Liver (tissue), 9 donors: ENCODE results near the gene ASTN1. TPM values are rescaled to one million over a fixed set of nuclear protein-coding genes. Genes with fewer than 3 reads are reported as not detected.

Source experiments
- DNase-seq: peaks from one replicate; pipeline ENCODE4 v3.0.0-alpha.2; 2017; ENCODE audit warnings: low spot score
- H3K27ac ChIP-seq, 2 donors: one replicate each; pipeline ENCODE4 v1.7.0; 2013; ENCODE audit warnings: inconsistent platforms in 2 of 2, low read length in 2 of 2, control low read depth in 1 of 2, low read depth in 1 of 2, mild to moderate bottlenecking in 1 of 2
- H3K27me3 ChIP-seq, 4 donors: one replicate each; pipeline versions ENCODE4 v1.6.1 to v1.7.0; 2013; ENCODE audit warnings: low read length in 3 of 4, inconsistent platforms in 1 of 4, mild to moderate bottlenecking in 1 of 4, moderate library complexity in 1 of 4; ENCODE audit not compliant: control insufficient read depth in 4 of 4, insufficient read depth in 4 of 4
- H3K36me3 ChIP-seq, 4 donors: one replicate each; pipeline versions ENCODE4 v1.6.1 to v1.7.0; 2013; ENCODE audit warnings: low read length in 3 of 4, mild to moderate bottlenecking in 3 of 4, low read depth in 1 of 4, moderate library complexity in 1 of 4; ENCODE audit not compliant: control insufficient read depth in 4 of 4, insufficient read depth in 3 of 4
- H3K4me1 ChIP-seq, 4 donors: one replicate each; pipeline versions ENCODE4 v1.6.1 to v1.7.0; 2013; ENCODE audit warnings: low read length in 3 of 4, mild to moderate bottlenecking in 3 of 4, moderate library complexity in 1 of 4; ENCODE audit not compliant: control insufficient read depth in 4 of 4, insufficient read depth in 4 of 4
- H3K4me3 ChIP-seq, 3 donors: one replicate each; pipeline versions ENCODE4 v1.6.1 to v1.7.0; 2013; ENCODE audit warnings: low read length in 3 of 3, control low read depth in 1 of 3, low read depth in 1 of 3, mild to moderate bottlenecking in 1 of 3
- H3K9ac ChIP-seq, 2 donors: one replicate each; pipeline ENCODE4 v1.7.0; 2013; ENCODE audit warnings: low read length in 2 of 2, mild to moderate bottlenecking in 2 of 2, moderate library complexity in 2 of 2, control low read depth in 1 of 2, low read depth in 1 of 2
- H3K9me3 ChIP-seq, 4 donors: one replicate each; pipeline versions ENCODE4 v1.6.1 to v1.7.0; 2013; ENCODE audit warnings: low read length in 3 of 4; ENCODE audit not compliant: control insufficient read depth in 4 of 4
- EGR1 ChIP-seq, 2 donors: IDR thresholded peaks; 2 replicates each; pipeline ENCODE4 v1.6.1; 2016 to 2018; ENCODE audit warnings: antibody characterized with exemption in 2 of 2, low read depth in 2 of 2
- FOXA1 ChIP-seq: IDR thresholded peaks from 2 replicates; pipeline ENCODE4 v1.6.1; 2016; ENCODE audit warnings: antibody characterized with exemption
- FOXA2 ChIP-seq: IDR thresholded peaks from 2 replicates; pipeline ENCODE4 v1.6.1; 2016; ENCODE audit warnings: antibody characterized with exemption
- GABPA ChIP-seq, 2 donors: IDR thresholded peaks in 1 of 2; conservative IDR thresholded peaks in 1 of 2; 2 replicates each; pipeline ENCODE4 v1.6.1; 2016; ENCODE audit warnings: antibody characterized with exemption in 2 of 2, mild to moderate bottlenecking in 1 of 2, moderate library complexity in 1 of 2
- HNF4A ChIP-seq, 2 donors: conservative IDR thresholded peaks; 2 replicates each; pipeline ENCODE4 v1.6.1; 2016; ENCODE audit warnings: antibody characterized with exemption in 2 of 2, mild to moderate bottlenecking in 2 of 2
- HNF4G ChIP-seq: IDR thresholded peaks from 2 replicates; pipeline ENCODE4 v1.6.1; 2016; ENCODE audit warnings: antibody characterized with exemption
- JUND ChIP-seq, 2 donors: IDR thresholded peaks; 2 replicates each; pipeline ENCODE4 v1.6.1; 2016; ENCODE audit warnings: antibody characterized with exemption in 2 of 2
- NR2F2 ChIP-seq: IDR thresholded peaks from 2 replicates; pipeline ENCODE4 v1.6.1; 2016; ENCODE audit warnings: antibody characterized with exemption
- RAD21 ChIP-seq, 2 donors: IDR thresholded peaks; 2 replicates each; pipeline ENCODE4 v1.6.1; 2016; ENCODE audit warnings: antibody characterized with exemption in 2 of 2, mild to moderate bottlenecking in 2 of 2
- RXRA ChIP-seq, 2 donors: IDR thresholded peaks; 2 replicates each; pipeline ENCODE4 v1.6.1; 2017 to 2018; ENCODE audit warnings: antibody characterized with exemption in 2 of 2, mild to moderate bottlenecking in 1 of 2
- SP1 ChIP-seq: IDR thresholded peaks from 2 replicates; pipeline ENCODE4 v1.6.1; 2018; ENCODE audit warnings: antibody characterized with exemption, mild to moderate bottlenecking
- TAF1 ChIP-seq: conservative IDR thresholded peaks from 2 replicates; pipeline ENCODE4 v1.6.1; 2016; ENCODE audit warnings: antibody characterized with exemption, mild to moderate bottlenecking
- YY1 ChIP-seq: IDR thresholded peaks from 2 replicates; pipeline ENCODE4 v1.6.1; 2016; ENCODE audit warnings: antibody characterized with exemption, mild to moderate bottlenecking
- WGBS: extraction: QIAGEN DNeasy Blood & Tissue Kit; methylation state at CpG from one replicate; pipeline ENCODE4 v1.1.7; 2013; 5-methylcytosine and 5-hydroxymethylcytosine counted together
- polyA plus RNA-seq, 2 donors: library from polyadenylated mRNA; stranded (reverse) in 1 of 2; unstranded in 1 of 2; fragments of 200-250 nt in 1 of 2; fragments of >200 nt in 1 of 2; fragmentation: Nextera tagmentation in 1 of 2; extraction: Ambion mirVana in 1 of 2; gene quantifications; one replicate each; pipeline versions ENCODE4 v1.2.1 to v1.2.3, GENCODE V29; 2013 to 2015
- total RNA-seq, 2 donors: library from RNA; depleted of rRNA; stranded (reverse); fragments of >200 nt; gene quantifications; one replicate each; pipeline ENCODE4 v1.2.3, GENCODE V29; 2014
- TF ChIP-seq, protein P1 (sequence below): fragments of 150-350 bp; IDR thresholded peaks from 2 replicates; pipeline ENCODE4 v1.5.1; 2017; ENCODE audit warnings: improper control_type of control experiment, low read depth, low read length; ENCODE audit not compliant: missing input control
- TF ChIP-seq, protein P2 (sequence below): IDR thresholded peaks from 2 replicates; pipeline ENCODE4 v1.6.1; 2016; ENCODE audit warnings: antibody characterized with exemption
- TF ChIP-seq, protein P3 (sequence below): IDR thresholded peaks from 2 replicates; pipeline ENCODE4 v1.6.1; 2016; ENCODE audit warnings: antibody characterized with exemption
- TF ChIP-seq, protein P4 (sequence below): IDR thresholded peaks from 2 replicates; pipeline ENCODE4 v1.6.1; 2016; ENCODE audit warnings: antibody characterized with exemption
- TF ChIP-seq, protein P5 (sequence below): IDR thresholded peaks from 2 replicates; pipeline ENCODE4 v1.6.1; 2016; ENCODE audit warnings: antibody characterized with exemption, mild to moderate bottlenecking
- donor health status: healthy.
- donor health status: healthy.
- donor health status: healthy.
- donor health status: healthy.
- donor health status: healthy.

Gene ASTN1
- total and polyA plus RNA-seq, 4 donors, result 0.10 to 0.28 (median 0.18) TPM

DNA sequence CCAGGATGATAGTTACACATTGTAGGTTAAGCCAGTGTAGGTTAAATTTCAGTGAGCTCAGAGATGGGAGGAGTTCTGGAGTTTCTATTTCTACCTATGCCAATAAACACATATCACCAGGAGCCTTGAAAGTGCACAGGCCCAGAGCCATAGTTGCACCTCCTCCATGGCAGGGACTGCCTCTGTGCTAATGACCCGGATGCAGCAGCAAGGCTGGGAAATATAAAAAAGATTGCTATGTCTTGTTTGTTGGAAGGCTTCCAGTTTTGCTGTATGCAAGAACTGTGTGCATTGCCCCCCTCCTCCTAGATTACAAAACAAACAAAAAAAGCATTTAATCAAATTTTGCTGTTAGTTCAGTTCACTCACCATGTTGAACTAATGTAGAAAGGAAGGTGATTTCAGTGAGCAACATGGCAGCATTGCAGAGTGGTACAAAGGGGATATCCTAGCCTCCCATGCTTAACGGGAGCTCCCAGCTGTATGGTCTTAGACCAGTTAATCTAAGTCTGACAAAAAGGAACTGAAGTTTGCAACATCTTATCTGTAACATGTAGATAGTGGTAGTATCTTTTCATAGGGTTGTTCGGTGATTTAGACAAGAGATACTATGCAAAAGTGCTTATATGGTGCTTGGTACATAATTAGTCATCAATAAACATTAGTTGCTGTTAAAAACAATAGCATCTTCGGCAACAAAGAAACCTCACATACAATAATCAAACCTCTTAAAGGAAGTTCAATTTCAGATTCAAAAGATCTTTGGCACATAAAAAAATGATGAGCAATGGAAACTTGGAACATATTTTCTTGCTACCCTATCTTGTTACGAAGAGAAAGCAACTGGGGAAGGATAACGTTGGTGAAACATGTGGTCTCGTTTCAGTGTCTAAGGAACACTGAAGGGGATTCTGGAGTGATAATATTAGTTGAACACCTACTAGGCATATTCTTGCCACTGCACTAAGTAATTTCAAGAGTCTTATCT, 309.5 kb downstream of the ASTN1 start:
- TF ChIP-seq YY1 (no peak), EGR1 (IDR thresholded peaks at IDR 0.05; ENCODE audit: low read depth in 2 of 2) (no peak), NR2F2 (no peak), HNF4G (no peak), RXRA (IDR thresholded peaks at IDR 0.05) (no peak), FOXA2 (no peak), GABPA (IDR thresholded peaks at IDR 0.05 in 1 of 2, conservative IDR thresholded peaks at IDR 0.05 in 1 of 2) (no peak), RAD21 (IDR thresholded peaks at IDR 0.05) (no peak)
- TF ChIP-seq, protein P1, sequence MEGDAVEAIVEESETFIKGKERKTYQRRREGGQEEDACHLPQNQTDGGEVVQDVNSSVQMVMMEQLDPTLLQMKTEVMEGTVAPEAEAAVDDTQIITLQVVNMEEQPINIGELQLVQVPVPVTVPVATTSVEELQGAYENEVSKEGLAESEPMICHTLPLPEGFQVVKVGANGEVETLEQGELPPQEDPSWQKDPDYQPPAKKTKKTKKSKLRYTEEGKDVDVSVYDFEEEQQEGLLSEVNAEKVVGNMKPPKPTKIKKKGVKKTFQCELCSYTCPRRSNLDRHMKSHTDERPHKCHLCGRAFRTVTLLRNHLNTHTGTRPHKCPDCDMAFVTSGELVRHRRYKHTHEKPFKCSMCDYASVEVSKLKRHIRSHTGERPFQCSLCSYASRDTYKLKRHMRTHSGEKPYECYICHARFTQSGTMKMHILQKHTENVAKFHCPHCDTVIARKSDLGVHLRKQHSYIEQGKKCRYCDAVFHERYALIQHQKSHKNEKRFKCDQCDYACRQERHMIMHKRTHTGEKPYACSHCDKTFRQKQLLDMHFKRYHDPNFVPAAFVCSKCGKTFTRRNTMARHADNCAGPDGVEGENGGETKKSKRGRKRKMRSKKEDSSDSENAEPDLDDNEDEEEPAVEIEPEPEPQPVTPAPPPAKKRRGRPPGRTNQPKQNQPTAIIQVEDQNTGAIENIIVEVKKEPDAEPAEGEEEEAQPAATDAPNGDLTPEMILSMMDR, result no peak
- TF ChIP-seq, protein P2, sequence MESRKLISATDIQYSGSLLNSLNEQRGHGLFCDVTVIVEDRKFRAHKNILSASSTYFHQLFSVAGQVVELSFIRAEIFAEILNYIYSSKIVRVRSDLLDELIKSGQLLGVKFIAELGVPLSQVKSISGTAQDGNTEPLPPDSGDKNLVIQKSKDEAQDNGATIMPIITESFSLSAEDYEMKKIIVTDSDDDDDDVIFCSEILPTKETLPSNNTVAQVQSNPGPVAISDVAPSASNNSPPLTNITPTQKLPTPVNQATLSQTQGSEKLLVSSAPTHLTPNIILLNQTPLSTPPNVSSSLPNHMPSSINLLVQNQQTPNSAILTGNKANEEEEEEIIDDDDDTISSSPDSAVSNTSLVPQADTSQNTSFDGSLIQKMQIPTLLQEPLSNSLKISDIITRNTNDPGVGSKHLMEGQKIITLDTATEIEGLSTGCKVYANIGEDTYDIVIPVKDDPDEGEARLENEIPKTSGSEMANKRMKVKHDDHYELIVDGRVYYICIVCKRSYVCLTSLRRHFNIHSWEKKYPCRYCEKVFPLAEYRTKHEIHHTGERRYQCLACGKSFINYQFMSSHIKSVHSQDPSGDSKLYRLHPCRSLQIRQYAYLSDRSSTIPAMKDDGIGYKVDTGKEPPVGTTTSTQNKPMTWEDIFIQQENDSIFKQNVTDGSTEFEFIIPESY, result no peak
- TF ChIP-seq, protein P3, sequence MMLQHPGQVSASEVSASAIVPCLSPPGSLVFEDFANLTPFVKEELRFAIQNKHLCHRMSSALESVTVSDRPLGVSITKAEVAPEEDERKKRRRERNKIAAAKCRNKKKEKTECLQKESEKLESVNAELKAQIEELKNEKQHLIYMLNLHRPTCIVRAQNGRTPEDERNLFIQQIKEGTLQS, result no peak
- TF ChIP-seq, protein P4, sequence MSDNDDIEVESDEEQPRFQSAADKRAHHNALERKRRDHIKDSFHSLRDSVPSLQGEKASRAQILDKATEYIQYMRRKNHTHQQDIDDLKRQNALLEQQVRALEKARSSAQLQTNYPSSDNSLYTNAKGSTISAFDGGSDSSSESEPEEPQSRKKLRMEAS, result no peak
- Histone ChIP-seq H3K4me3 (no peak overlapping the region), H3K27ac (no peak overlapping the region), H3K36me3 (no peaks in the 10 kb centered on the region), H3K27me3 (no peaks in the 10 kb centered on the region), H3K9ac (no peak overlapping the region), H3K4me1 (no peaks in the 10 kb centered on the region), H3K9me3 (no peaks in the 10 kb centered on the region)
- DNase-seq, result no peak
- 78% methylated on average over 7 of the region's 7 CpGs for WGBS

DNA sequence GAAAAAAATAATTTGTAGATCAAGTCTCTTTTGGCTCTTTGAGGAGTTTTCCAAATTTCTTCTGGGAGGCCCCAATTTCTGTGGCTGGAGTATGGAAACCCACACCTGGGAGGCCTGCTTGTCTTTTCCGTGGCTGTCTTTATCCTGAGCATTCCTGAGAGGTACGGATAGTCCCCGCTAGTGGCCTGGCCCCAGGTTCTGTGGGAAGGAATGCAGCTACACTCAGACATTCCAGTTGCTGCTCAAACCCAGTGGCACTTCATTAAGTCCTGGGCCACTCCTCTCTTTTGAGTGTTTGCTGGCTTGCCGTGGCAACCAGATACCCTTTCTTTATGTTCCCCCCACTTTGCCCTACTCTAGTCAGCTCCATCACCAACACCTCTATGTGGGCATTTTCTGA, 310.4 kb downstream of the ASTN1 start:
- H3K9ac ChIP-seq, result no peak overlapping the region
- H3K27me3 ChIP-seq, result no peaks in the 10 kb centered on the region
- no peak for DNase-seq
- no peak overlapping the region for H3K27ac ChIP-seq
- H3K4me1 ChIP-seq, result no peaks in the 10 kb centered on the region
- H3K9me3 ChIP-seq, result no peaks in the 10 kb centered on the region
- 92% methylated on average over 4 of the region's 4 CpGs for WGBS
- no peaks in the 10 kb centered on the region for H3K36me3 ChIP-seq
- no peak overlapping the region for H3K4me3 ChIP-seq
- TF ChIP-seq TAF1 (no peak), NR2F2 (no peak), FOXA2 (no peak), FOXA1 (no peak), SP1 (no peak), GABPA (IDR thresholded peaks at IDR 0.05 in 1 of 2, conservative IDR thresholded peaks at IDR 0.05 in 1 of 2) (no peak), RXRA (IDR thresholded peaks at IDR 0.05) (no peak), HNF4G (no peak), HNF4A (conservative IDR thresholded peaks at IDR 0.05) (no peak), JUND (IDR thresholded peaks at IDR 0.05) (no peak), RAD21 (IDR thresholded peaks at IDR 0.05) (no peak), EGR1 (IDR thresholded peaks at IDR 0.05; ENCODE audit: low read depth in 2 of 2) (no peak)
- TF ChIP-seq, protein P3, result no peak
- TF ChIP-seq, protein P2, result no peak
- TF ChIP-seq, protein P4, result no peak
- TF ChIP-seq, protein P5, sequence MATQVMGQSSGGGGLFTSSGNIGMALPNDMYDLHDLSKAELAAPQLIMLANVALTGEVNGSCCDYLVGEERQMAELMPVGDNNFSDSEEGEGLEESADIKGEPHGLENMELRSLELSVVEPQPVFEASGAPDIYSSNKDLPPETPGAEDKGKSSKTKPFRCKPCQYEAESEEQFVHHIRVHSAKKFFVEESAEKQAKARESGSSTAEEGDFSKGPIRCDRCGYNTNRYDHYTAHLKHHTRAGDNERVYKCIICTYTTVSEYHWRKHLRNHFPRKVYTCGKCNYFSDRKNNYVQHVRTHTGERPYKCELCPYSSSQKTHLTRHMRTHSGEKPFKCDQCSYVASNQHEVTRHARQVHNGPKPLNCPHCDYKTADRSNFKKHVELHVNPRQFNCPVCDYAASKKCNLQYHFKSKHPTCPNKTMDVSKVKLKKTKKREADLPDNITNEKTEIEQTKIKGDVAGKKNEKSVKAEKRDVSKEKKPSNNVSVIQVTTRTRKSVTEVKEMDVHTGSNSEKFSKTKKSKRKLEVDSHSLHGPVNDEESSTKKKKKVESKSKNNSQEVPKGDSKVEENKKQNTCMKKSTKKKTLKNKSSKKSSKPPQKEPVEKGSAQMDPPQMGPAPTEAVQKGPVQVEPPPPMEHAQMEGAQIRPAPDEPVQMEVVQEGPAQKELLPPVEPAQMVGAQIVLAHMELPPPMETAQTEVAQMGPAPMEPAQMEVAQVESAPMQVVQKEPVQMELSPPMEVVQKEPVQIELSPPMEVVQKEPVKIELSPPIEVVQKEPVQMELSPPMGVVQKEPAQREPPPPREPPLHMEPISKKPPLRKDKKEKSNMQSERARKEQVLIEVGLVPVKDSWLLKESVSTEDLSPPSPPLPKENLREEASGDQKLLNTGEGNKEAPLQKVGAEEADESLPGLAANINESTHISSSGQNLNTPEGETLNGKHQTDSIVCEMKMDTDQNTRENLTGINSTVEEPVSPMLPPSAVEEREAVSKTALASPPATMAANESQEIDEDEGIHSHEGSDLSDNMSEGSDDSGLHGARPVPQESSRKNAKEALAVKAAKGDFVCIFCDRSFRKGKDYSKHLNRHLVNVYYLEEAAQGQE, result no peak
